ENCODE measurements around the gene ABCE1.

GRCh38 chr4:145081756-145082155, 16.4 kb upstream of the ABCE1 start:
- TF ChIP-seq POLR2AphosphoS5 (IDR thresholded peaks at IDR 0.05; ENCODE audit: low read depth, low read length): no peak
- no peak for TF ChIP-seq POLR2A (IDR thresholded peaks at IDR 0.05; ENCODE audit: low read depth, low read length)
- TF ChIP-seq TAF1 (IDR thresholded peaks at IDR 0.05; ENCODE audit: low read depth, low read length): no peak
- no peak for TF ChIP-seq PAX5 (IDR thresholded peaks at IDR 0.05; ENCODE audit: insufficient read depth, low read length, severe bottlenecking)
- TF ChIP-seq POU2F2 (IDR thresholded peaks at IDR 0.05; ENCODE audit: low read depth, low read length): no peak
